H1 (cell line): Measurements from ENCODE around the gene SULT2B1.

ENCODE experiments used
- BRCA1 ChIP-seq: IDR thresholded peaks from 2 replicates; pipeline ENCODE4 v1.6.1; 2012; ENCODE audit warnings: low read depth, low read length, improper control_type of control experiment
- CTCF ChIP-seq, 3 experiments: IDR thresholded peaks; 1 replicate in 2 of 3; 2 replicates in 1 of 3; pipeline versions ENCODE4 v1.5.1 to v1.6.1; 2011; ENCODE audit warnings: low read length in 3 of 3, mild to moderate bottlenecking in 3 of 3, inconsistent platforms in 2 of 3, low read depth in 1 of 3, moderate library complexity in 1 of 3; ENCODE audit not compliant: insufficient read depth in 1 of 3; ENCODE audit errors: control extremely low read depth in 1 of 3
- EZH2 ChIP-seq: fragments of 200-600 bp; sonication (generic); IDR thresholded peaks from 2 replicates; pipeline ENCODE4 v1.7.1; 2012; ENCODE audit warnings: low read depth, mild to moderate bottlenecking, moderate library complexity, low read length, inconsistent platforms; ENCODE audit not compliant: severe bottlenecking
- POLR2AphosphoS5 ChIP-seq: IDR thresholded peaks from 2 replicates; pipeline ENCODE4 v1.6.1; 2011; ENCODE audit warnings: low read depth, low read length
- SP1 ChIP-seq: IDR thresholded peaks from 2 replicates; pipeline ENCODE4 v1.6.1; 2011; ENCODE audit warnings: low read depth, low read length
- TAF1 ChIP-seq: IDR thresholded peaks from 2 replicates; pipeline ENCODE4 v1.6.1; 2011; ENCODE audit warnings: mild to moderate bottlenecking, low read depth, low read length

GRCh38 chr19:48641850-48642249 is 89.9 kb downstream of the SULT2B1 start:
- TF ChIP-seq POLR2AphosphoS5 (no peak), SP1 (no peak), TAF1 (no peak), BRCA1 (no peak), EZH2 (no peak), CTCF (IDR thresholded peaks at IDR 0.05; ENCODE audit: control extremely low read depth in 1 of 3, insufficient read depth in 1 of 3, low read depth in 1 of 3, low read length in 3 of 3) (no peak)
